Muscle layer of colon (tissue), 2 donors: ENCODE data around the gene PCGF3.
"Not testable (repeated sequence)": the region's sequence is repeated elsewhere in the genome, so short reads cannot be mapped to it uniquely, and the experiment has no call there.

Source experiments
- H3K27ac ChIP-seq: one replicate; pipeline ENCODE4 v1.7.0; 2013; ENCODE audit warnings: low read depth, mild to moderate bottlenecking, low read length, moderate library complexity
- H3K27me3 ChIP-seq, 2 donors: one replicate each; pipeline ENCODE4 v1.7.0; 2013; ENCODE audit warnings: low read length in 2 of 2, mild to moderate bottlenecking in 2 of 2; ENCODE audit not compliant: insufficient read depth in 2 of 2, control insufficient read depth in 1 of 2
- H3K36me3 ChIP-seq: one replicate; pipeline ENCODE4 v1.7.0; 2013; ENCODE audit warnings: mild to moderate bottlenecking, low read length; ENCODE audit not compliant: insufficient read depth
- H3K4me1 ChIP-seq: one replicate; pipeline ENCODE4 v1.7.0; 2013; ENCODE audit warnings: mild to moderate bottlenecking, low read length; ENCODE audit not compliant: insufficient read depth
- H3K4me3 ChIP-seq, 2 donors: one replicate each; pipeline ENCODE4 v1.7.0; 2013; ENCODE audit warnings: low read length in 2 of 2, low read depth in 1 of 2, mild to moderate bottlenecking in 1 of 2, moderate library complexity in 1 of 2
- H3K9ac ChIP-seq: one replicate; pipeline ENCODE4 v1.7.0; 2013; ENCODE audit warnings: low read length
- H3K9me3 ChIP-seq: one replicate; pipeline ENCODE4 v1.7.0; 2013; ENCODE audit warnings: mild to moderate bottlenecking, low read length
- donor health status: abdominal sarcoma.
- donor health status: Adenocarcinoma of cecum.

The PCGF3 gene

DNA sequence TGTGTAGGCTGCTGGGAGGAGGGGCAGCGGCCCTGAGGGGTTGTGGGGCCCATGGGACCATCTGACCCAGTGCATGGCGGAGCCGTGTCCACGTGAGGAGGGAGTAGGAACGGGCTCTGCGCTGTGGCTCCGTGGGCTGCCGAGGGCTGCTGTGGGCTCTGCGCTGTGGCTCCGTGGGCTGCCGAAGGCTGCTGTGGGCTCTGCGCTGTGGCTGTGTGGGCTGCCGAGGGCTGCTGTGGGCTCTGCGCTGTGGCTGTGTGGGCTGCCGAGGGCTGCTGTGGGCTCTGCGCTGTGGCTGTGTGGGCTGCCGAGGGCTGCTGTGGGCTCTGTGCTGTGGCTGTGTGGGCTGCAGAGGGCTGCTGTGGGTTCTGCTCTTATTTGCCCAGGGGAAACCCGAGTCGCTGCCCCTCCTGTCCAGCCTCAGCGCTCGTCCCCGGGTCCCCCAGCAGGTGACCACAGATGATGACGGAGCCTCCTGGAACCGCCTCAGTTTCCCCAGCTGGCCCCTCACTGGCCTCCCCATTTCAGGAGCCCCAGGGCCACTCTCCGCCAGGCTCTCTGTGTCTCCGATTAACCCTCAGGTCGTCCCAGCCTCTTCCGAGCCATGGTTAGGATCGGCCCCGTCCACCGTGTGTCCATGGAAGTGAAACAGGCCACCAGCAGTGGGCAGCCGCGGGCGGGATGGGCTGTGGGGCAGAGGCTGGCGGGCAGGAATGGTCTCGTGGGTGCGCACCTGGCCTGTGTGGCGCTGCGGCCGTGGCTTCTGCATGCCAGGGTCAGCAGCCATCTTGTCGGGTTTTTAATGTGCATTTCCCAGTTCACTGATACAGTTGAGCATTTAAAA, 20.0 kb downstream of the PCGF3 start:
- H3K9me3 ChIP-seq: no peaks in the 10 kb centered on the region
- peaks cover 4% of the 10 kb centered on the region for H3K36me3 ChIP-seq
- no peak overlapping the region for H3K9ac ChIP-seq
- H3K4me3 ChIP-seq: no peak overlapping the region
- no peak overlapping the region for H3K27ac ChIP-seq
- no peaks in the 10 kb centered on the region for H3K27me3 ChIP-seq
- peaks cover 12% of the 10 kb centered on the region for H3K4me1 ChIP-seq

- Histone ChIP-seq H3K4me3 (no peak overlapping the region), H3K9me3 (no peaks in the 10 kb centered on the region), H3K4me1 (peaks cover 6% of the 10 kb centered on the region), H3K27ac (no peak overlapping the region), H3K9ac (no peak overlapping the region), H3K36me3 (peaks cover 11% of the 10 kb centered on the region), H3K27me3 (no peaks in the 10 kb centered on the region)
Measured at GRCh38 chr4:726235-726787, 20.7 kb downstream of the PCGF3 start.

DNA sequence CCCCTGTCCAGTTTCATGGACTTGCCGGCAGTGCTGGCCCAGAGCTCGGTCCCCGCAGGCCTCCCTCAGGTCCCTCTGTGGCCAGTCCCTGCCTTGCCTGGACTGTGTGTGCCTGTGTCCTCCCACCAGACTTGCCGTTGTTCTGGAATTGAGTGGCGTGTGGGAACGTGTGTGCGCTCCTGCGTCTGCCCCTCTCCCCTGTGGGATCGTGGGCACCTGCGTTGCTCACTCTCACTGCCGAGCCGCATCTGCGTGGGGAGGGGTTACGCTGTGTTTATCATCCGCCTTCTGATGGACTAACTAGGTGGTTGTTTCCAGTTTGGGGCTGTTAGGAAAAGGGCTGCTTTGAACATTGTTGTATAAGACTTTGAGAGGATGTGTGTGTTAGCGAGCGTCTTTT, 21.2 kb downstream of the PCGF3 start:
- Histone ChIP-seq H3K27ac (no peak overlapping the region), H3K4me1 (peaks cover 6% of the 10 kb centered on the region), H3K36me3 (peaks cover 12% of the 10 kb centered on the region), H3K4me3 (no peak overlapping the region), H3K9ac (no peak overlapping the region), H3K9me3 (no peaks in the 10 kb centered on the region), H3K27me3 (no peaks in the 10 kb centered on the region)

- Histone ChIP-seq H3K4me1 (peaks cover 6% of the 10 kb centered on the region), H3K4me3 (no peak overlapping the region), H3K36me3 (peaks cover 15% of the 10 kb centered on the region), H3K9me3 (no peaks in the 10 kb centered on the region), H3K27me3 (no peaks in the 10 kb centered on the region), H3K9ac (no peak overlapping the region), H3K27ac (no peak overlapping the region)
Measured at GRCh38 chr4:727576-727975, 21.9 kb downstream of the PCGF3 start.

GRCh38 chr4:729336-730315, 24.0 kb downstream of the PCGF3 start:
- Histone ChIP-seq H3K9ac (no peak overlapping the region), H3K27ac (no peak overlapping the region), H3K4me3 (no peak overlapping the region), H3K36me3 (peaks cover 33% of the 10 kb centered on the region), H3K4me1 (peaks cover 6% of the 10 kb centered on the region), H3K9me3 (no peaks in the 10 kb centered on the region), H3K27me3 (no peaks in the 10 kb centered on the region)

DNA sequence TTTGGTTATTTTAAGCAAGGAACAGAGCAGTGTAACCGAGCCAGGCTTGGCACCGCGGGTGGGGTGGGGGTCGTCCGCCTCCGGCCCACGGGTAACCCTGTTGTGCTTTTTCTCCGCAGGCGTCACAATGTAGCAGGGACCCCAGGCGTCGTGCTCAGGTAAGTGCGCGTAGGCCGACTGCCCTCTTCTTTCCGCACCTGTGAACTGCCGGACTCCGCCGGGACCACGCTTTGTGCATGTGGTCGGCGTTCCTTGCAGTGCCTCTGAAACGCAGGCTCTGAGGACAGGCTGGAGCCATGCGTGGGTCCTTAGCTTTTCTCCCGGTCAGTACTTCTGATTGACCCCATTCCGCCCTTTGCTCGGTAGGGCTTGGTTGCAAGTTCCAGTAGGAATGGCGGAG, 24.9 kb downstream of the PCGF3 start:
- Histone ChIP-seq H3K4me3 (no peak overlapping the region), H3K27ac (no peak overlapping the region), H3K4me1 (peaks cover 6% of the 10 kb centered on the region), H3K9ac (no peak overlapping the region), H3K27me3 (no peaks in the 10 kb centered on the region), H3K36me3 (peaks cover 42% of the 10 kb centered on the region), H3K9me3 (no peaks in the 10 kb centered on the region)

GRCh38 chr4:730946-731904, 25.6 kb downstream of the PCGF3 start:
- not testable (repeated sequence) for H3K4me3 ChIP-seq, H3K4me1 ChIP-seq, H3K9me3 ChIP-seq, H3K9ac ChIP-seq, H3K27ac ChIP-seq, H3K27me3 ChIP-seq
- H3K36me3 ChIP-seq: peaks cover 45% of the 10 kb centered on the region

DNA sequence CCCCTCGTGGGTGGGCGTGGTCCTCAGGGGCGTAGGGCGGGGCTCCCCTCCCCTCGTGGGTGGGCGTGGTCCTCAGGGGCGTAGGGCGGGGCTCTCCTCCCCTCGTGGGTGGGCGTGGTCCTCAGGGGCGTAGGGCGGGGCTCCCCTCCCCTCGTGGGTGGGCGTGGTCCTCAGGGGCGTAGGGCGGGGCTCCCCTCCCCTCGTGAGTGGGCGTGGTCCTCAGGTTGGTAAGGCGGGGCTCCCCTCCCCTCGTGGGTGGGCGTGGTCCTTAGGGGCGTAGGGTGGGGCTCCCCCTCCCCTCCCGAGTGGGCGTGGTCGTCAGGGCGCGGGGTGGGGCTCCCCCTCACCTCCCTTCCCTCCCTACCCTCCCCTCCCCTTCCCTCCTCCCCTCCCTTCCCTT, 26.3 kb downstream of the PCGF3 start:
- H3K4me1 ChIP-seq, H3K27ac ChIP-seq, H3K9me3 ChIP-seq, H3K9ac ChIP-seq, H3K4me3 ChIP-seq, H3K27me3 ChIP-seq: not testable (repeated sequence)
- peaks cover 49% of the 10 kb centered on the region for H3K36me3 ChIP-seq

GRCh38 chr4:732486-732885, 26.9 kb downstream of the PCGF3 start:
- H3K9ac ChIP-seq: no peak overlapping the region
- no peak overlapping the region for H3K27ac ChIP-seq
- H3K9me3 ChIP-seq: no peaks in the 10 kb centered on the region
- H3K36me3 ChIP-seq: peaks cover 53% of the 10 kb centered on the region
- no peak overlapping the region for H3K4me3 ChIP-seq
- H3K4me1 ChIP-seq: no peaks in the 10 kb centered on the region
- no peaks in the 10 kb centered on the region for H3K27me3 ChIP-seq

DNA sequence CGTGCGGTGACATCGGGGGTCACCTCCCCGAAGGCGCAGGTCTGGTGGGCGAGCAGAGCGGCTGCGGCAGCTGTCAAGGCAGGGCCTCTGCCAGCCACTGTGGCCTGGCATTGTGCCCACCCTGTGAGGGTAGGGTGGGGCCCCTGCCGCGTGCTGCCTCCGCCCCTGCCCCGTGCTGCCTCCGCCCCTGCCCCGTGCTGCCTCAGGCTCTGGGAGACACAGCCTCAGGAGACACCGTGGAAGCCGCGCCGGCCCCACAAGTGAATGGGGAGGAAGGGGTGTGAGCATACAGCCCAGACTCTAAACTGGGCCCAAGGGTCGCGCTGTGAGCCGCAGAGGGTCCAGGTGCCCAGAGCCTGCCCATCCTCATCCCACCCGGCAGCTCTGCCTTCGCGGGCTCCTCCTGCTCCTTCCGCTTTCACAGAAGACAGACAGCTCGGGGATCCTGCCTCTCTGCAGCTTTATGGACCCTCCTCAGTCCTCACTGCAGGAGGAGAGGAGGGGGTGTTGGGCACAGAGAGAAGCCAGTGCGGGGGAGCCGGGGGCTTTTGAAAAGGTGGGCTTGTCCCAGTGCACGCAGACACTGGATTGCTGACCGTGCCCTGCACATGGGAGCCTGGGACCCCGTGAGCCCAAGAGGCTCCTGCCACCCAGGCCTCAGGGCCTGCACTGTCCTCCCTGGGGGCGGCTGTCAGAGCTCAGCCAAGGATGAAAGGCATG, 27.4 kb downstream of the PCGF3 start:
- peaks cover 59% of the 10 kb centered on the region for H3K36me3 ChIP-seq
- no peak overlapping the region for H3K9ac ChIP-seq

More for the DNA sequence above, 27.4 kb downstream of the PCGF3 start:
- Histone ChIP-seq H3K4me1 (no peaks in the 10 kb centered on the region), H3K9me3 (no peaks in the 10 kb centered on the region), H3K4me3 (no peak overlapping the region), H3K27ac (no peak overlapping the region), H3K27me3 (no peaks in the 10 kb centered on the region)
